Duodenal mucosa (tissue), 2 donors: Measurements from ENCODE around the gene BICRA.

Source experiments
- H3K27ac ChIP-seq: one replicate; pipeline ENCODE4 v1.7.0; 2013; ENCODE audit warnings: low read depth, low read length
- H3K27me3 ChIP-seq, 2 donors: one replicate each; pipeline ENCODE4 v1.7.0; 2013; ENCODE audit warnings: low read length in 2 of 2, control low read depth in 1 of 2; ENCODE audit not compliant: insufficient read depth in 2 of 2, control insufficient read depth in 1 of 2
- H3K36me3 ChIP-seq, 2 donors: one replicate each; pipeline ENCODE4 v1.7.0; 2013; ENCODE audit warnings: low read length in 2 of 2, control low read depth in 1 of 2; ENCODE audit not compliant: insufficient read depth in 2 of 2, control insufficient read depth in 1 of 2
- H3K4me1 ChIP-seq, 2 donors: one replicate each; pipeline ENCODE4 v1.7.0; 2013; ENCODE audit warnings: low read length in 2 of 2, control low read depth in 1 of 2; ENCODE audit not compliant: insufficient read depth in 2 of 2, control insufficient read depth in 1 of 2
- H3K4me3 ChIP-seq, 2 donors: one replicate each; pipeline ENCODE4 v1.7.0; 2013; ENCODE audit warnings: low read length in 2 of 2, low read depth in 1 of 2
- H3K9ac ChIP-seq, 2 donors: one replicate each; pipeline ENCODE4 v1.7.0; 2013; ENCODE audit warnings: low read length in 2 of 2, low read depth in 1 of 2
- H3K9me3 ChIP-seq, 2 donors: one replicate each; pipeline ENCODE4 v1.7.0; 2013; ENCODE audit warnings: low read length in 2 of 2, control low read depth in 1 of 2; ENCODE audit not compliant: control insufficient read depth in 1 of 2

BICRA gene

GRCh38 chr19:47697863-47698609, 89.1 kb downstream of the BICRA start:
- no peaks in the 10 kb centered on the region for H3K4me1 ChIP-seq
- H3K27ac ChIP-seq: no peak overlapping the region
- no peaks in the 10 kb centered on the region for H3K9me3 ChIP-seq
- no peaks in the 10 kb centered on the region for H3K27me3 ChIP-seq
- no peak overlapping the region for H3K9ac ChIP-seq
- peaks cover 6 to 39% of the 10 kb centered on the region in 2 donors for H3K36me3 ChIP-seq
- no peak overlapping the region for H3K4me3 ChIP-seq

- Histone ChIP-seq H3K36me3 (peaks cover 8 to 36% of the 10 kb centered on the region in 2 donors), H3K9ac (no peak overlapping the region), H3K4me3 (no peak overlapping the region), H3K27me3 (no peaks in the 10 kb centered on the region), H3K4me1 (no peaks in the 10 kb centered on the region), H3K27ac (no peak overlapping the region), H3K9me3 (no peaks in the 10 kb centered on the region)
Measured at GRCh38 chr19:47698631-47699359, 89.9 kb downstream of the BICRA start.

GRCh38 chr19:47699360-47699917, 90.5 kb downstream of the BICRA start:
- H3K27me3 ChIP-seq: no peaks in the 10 kb centered on the region
- H3K9me3 ChIP-seq: no peaks in the 10 kb centered on the region
- H3K36me3 ChIP-seq: peaks cover 8 to 36% of the 10 kb centered on the region in 2 donors
- no peak overlapping the region for H3K4me3 ChIP-seq
- no peak overlapping the region for H3K27ac ChIP-seq
- no peak overlapping the region for H3K9ac ChIP-seq
- H3K4me1 ChIP-seq: no peaks in the 10 kb centered on the region

GRCh38 chr19:47700934-47701716, 92.2 kb downstream of the BICRA start:
- Histone ChIP-seq H3K27me3 (no peaks in the 10 kb centered on the region), H3K27ac (no peak overlapping the region), H3K4me1 (no peaks in the 10 kb centered on the region), H3K4me3 (no peak overlapping the region), H3K9ac (no peak overlapping the region), H3K9me3 (no peaks in the 10 kb centered on the region), H3K36me3 (peaks cover 8 to 31% of the 10 kb centered on the region in 2 donors)

- Histone ChIP-seq H3K27me3 (no peaks in the 10 kb centered on the region), H3K9ac (no peak overlapping the region), H3K9me3 (no peaks in the 10 kb centered on the region), H3K27ac (no peak overlapping the region), H3K36me3 (peaks cover 8 to 31% of the 10 kb centered on the region in 2 donors), H3K4me1 (no peaks in the 10 kb centered on the region), H3K4me3 (no peak overlapping the region)
Measured at GRCh38 chr19:47701717-47702552, 93.0 kb downstream of the BICRA start.

- H3K27ac ChIP-seq: no peak overlapping the region
- H3K4me1 ChIP-seq: no peaks in the 10 kb centered on the region
- no peak overlapping the region for H3K4me3 ChIP-seq
- H3K36me3 ChIP-seq: peaks cover 8 to 31% of the 10 kb centered on the region in 2 donors
- no peak overlapping the region for H3K9ac ChIP-seq
- no peaks in the 10 kb centered on the region for H3K27me3 ChIP-seq
- H3K9me3 ChIP-seq: no peaks in the 10 kb centered on the region
Measured at GRCh38 chr19:47702671-47703070, 93.7 kb downstream of the BICRA start.

GRCh38 chr19:47703301-47703700, 94.4 kb downstream of the BICRA start:
- no peaks in the 10 kb centered on the region for H3K27me3 ChIP-seq
- H3K36me3 ChIP-seq: peaks cover 8 to 31% of the 10 kb centered on the region in 2 donors
- H3K27ac ChIP-seq: no peak overlapping the region

GRCh38 chr19:47704024-47704423, 95.1 kb downstream of the BICRA start:
- no peaks in the 10 kb centered on the region for H3K27me3 ChIP-seq
- H3K9ac ChIP-seq: no peak overlapping the region
- peaks cover 8 to 27% of the 10 kb centered on the region in 2 donors for H3K36me3 ChIP-seq
- no peaks in the 10 kb centered on the region for H3K4me1 ChIP-seq
- H3K27ac ChIP-seq: no peak overlapping the region
- H3K4me3 ChIP-seq: no peak overlapping the region
- no peaks in the 10 kb centered on the region for H3K9me3 ChIP-seq

More at GRCh38 chr19:47703301-47703700, 94.4 kb downstream of the BICRA start:
- H3K9ac ChIP-seq: no peak overlapping the region
- no peak overlapping the region for H3K4me3 ChIP-seq
- H3K4me1 ChIP-seq: no peaks in the 10 kb centered on the region
- H3K9me3 ChIP-seq: no peaks in the 10 kb centered on the region

GRCh38 chr19:47704656-47705055, 95.7 kb downstream of the BICRA start:
- no peak overlapping the region for H3K27ac ChIP-seq
- H3K9ac ChIP-seq: no peak overlapping the region
- H3K4me3 ChIP-seq: no peak overlapping the region
- H3K36me3 ChIP-seq: peaks cover 8 to 21% of the 10 kb centered on the region in 2 donors
- no peaks in the 10 kb centered on the region for H3K27me3 ChIP-seq
- no peaks in the 10 kb centered on the region for H3K4me1 ChIP-seq
- H3K9me3 ChIP-seq: no peaks in the 10 kb centered on the region
